ENCODE data around the gene GGT7.

Gene GGT7

GRCh38 chr20:34829191-34829590 is 43.5 kb downstream of the GGT7 start:
- H3K4me3 ChIP-seq (ENCODE audit: control insufficient read depth, low read depth, low read length) = no peak overlapping the region
- TF ChIP-seq, protein P1, sequence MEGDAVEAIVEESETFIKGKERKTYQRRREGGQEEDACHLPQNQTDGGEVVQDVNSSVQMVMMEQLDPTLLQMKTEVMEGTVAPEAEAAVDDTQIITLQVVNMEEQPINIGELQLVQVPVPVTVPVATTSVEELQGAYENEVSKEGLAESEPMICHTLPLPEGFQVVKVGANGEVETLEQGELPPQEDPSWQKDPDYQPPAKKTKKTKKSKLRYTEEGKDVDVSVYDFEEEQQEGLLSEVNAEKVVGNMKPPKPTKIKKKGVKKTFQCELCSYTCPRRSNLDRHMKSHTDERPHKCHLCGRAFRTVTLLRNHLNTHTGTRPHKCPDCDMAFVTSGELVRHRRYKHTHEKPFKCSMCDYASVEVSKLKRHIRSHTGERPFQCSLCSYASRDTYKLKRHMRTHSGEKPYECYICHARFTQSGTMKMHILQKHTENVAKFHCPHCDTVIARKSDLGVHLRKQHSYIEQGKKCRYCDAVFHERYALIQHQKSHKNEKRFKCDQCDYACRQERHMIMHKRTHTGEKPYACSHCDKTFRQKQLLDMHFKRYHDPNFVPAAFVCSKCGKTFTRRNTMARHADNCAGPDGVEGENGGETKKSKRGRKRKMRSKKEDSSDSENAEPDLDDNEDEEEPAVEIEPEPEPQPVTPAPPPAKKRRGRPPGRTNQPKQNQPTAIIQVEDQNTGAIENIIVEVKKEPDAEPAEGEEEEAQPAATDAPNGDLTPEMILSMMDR (conservative IDR thresholded peaks at IDR 0.05; ENCODE audit: control insufficient read depth, insufficient read depth, low read depth, low read length) = no peak
- DNase-seq (ENCODE audit: low read depth) = no peak

GRCh38 chr20:34825530-34826362 is 46.9 kb downstream of the GGT7 start, which contains the start of gene NCOA6:
NCOA6 (minus strand) TSS chr20:34825651; CDS start chr20:34782355, 43,296 bp downstream.
- TF ChIP-seq, protein P1 (conservative IDR thresholded peaks at IDR 0.05; ENCODE audit: control insufficient read depth, insufficient read depth, low read depth, low read length) = no peak
- peak; percentile 74 for DNase-seq (ENCODE audit: low read depth)
- peak within 1 kb of the TSS; percentile 81 for H3K4me3 ChIP-seq (ENCODE audit: control insufficient read depth, low read depth, low read length)

GRCh38 chr20:34824806-34825529 is 47.7 kb downstream of the GGT7 start:
- DNase-seq (ENCODE audit: low read depth) = peak; percentile 16
- TF ChIP-seq, protein P1 (conservative IDR thresholded peaks at IDR 0.05; ENCODE audit: control insufficient read depth, insufficient read depth, low read depth, low read length) = no peak
- peak overlapping the region; percentile 81 for H3K4me3 ChIP-seq (ENCODE audit: control insufficient read depth, low read depth, low read length)

DNA sequence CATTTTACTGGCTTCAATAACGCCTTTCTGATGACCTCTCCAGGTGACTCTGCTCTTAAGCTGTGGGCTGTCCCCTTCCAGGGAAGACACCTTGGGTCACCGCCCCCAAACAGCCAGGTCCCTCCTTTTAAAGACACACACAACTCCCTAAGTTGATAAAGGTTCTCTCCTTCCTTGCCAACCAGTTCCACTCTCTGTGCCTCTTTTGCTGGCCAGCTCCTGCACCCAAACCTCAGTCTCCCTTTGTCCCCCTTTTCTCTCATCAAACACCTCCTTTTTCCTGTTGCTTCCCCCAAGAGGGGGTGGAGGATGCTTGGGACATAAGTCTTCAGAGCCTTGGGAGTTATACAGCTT is 48.2 kb downstream of the GGT7 start:
- H3K4me3 ChIP-seq (ENCODE audit: control insufficient read depth, low read depth, low read length) = peak overlapping the region; percentile 81
- DNase-seq (ENCODE audit: low read depth) = peak; percentile 44
- TF ChIP-seq, protein P1 (conservative IDR thresholded peaks at IDR 0.05; ENCODE audit: control insufficient read depth, insufficient read depth, low read depth, low read length) = no peak

GRCh38 chr20:34824026-34824425 is 48.6 kb downstream of the GGT7 start:
- no peak for DNase-seq (ENCODE audit: low read depth)
- peak overlapping the region; percentile 81 for H3K4me3 ChIP-seq (ENCODE audit: control insufficient read depth, low read depth, low read length)
- TF ChIP-seq, protein P1 (conservative IDR thresholded peaks at IDR 0.05; ENCODE audit: control insufficient read depth, insufficient read depth, low read depth, low read length) = no peak

- DNase-seq (ENCODE audit: low read depth) = no peak
- TF ChIP-seq, protein P1 (conservative IDR thresholded peaks at IDR 0.05; ENCODE audit: control insufficient read depth, insufficient read depth, low read depth, low read length) = no peak
- no peak overlapping the region for H3K4me3 ChIP-seq (ENCODE audit: control insufficient read depth, low read depth, low read length)
Measured at GRCh38 chr20:34820805-34821578, 51.7 kb downstream of the GGT7 start.
